Neural progenitor cell (in vitro differentiated cells): ENCODE data around the gene ELOF1. TPM values are rescaled to one million over a fixed set of nuclear protein-coding genes. Genes with fewer than 3 reads are reported as not detected.
A peak's percentile ranks its signal among the peaks of the same experiment; 100 is the strongest.

Experiments
- DNase-seq: peaks from one replicate; pipeline ENCODE4 v3.0.0-alpha.2; 2016; ENCODE audit warnings: low spot score
- H2AFZ ChIP-seq: fragments of 200-600 bp; sonication (generic); replicated peaks from 2 replicates; pipeline ENCODE4 v1.6.1; 2016; ENCODE audit warnings: antibody characterized with exemption
- H3F3A ChIP-seq: fragments of 200-600 bp; sonication (generic); 2 replicates; pipeline ENCODE4 v1.6.1; 2016; ENCODE audit warnings: antibody characterized with exemption, low read depth
- H3K27ac ChIP-seq: fragments of 200-600 bp; sonication (generic); 2 replicates; pipeline ENCODE4 v1.5.1; 2016; ENCODE audit warnings: mild to moderate bottlenecking
- H3K27me3 ChIP-seq: fragments of 200-600 bp; sonication (generic); 2 replicates; pipeline ENCODE4 v1.6.1; 2016; ENCODE audit warnings: mild to moderate bottlenecking, moderate library complexity
- H3K36me3 ChIP-seq: fragments of 200-600 bp; sonication (generic); 2 replicates; pipeline ENCODE4 v1.5.1; 2016
- H3K4me1 ChIP-seq: fragments of 200-600 bp; sonication (generic); 2 replicates; pipeline ENCODE4 v1.6.1; 2016; ENCODE audit warnings: mixed run types
- H3K4me2 ChIP-seq: fragments of 200-600 bp; sonication (generic); 2 replicates; pipeline ENCODE4 v1.6.1; 2016
- H3K4me3 ChIP-seq: fragments of 200-600 bp; sonication (generic); 2 replicates; pipeline ENCODE4 v1.5.1; 2016
- H3K79me2 ChIP-seq: fragments of 200-600 bp; sonication (generic); 2 replicates; pipeline ENCODE4 v1.6.1; 2016; ENCODE audit warnings: low read depth
- H3K9ac ChIP-seq: fragments of 200-600 bp; sonication (generic); 2 replicates; pipeline ENCODE4 v1.6.1; 2016
- H3K9me3 ChIP-seq: fragments of 200-600 bp; sonication (generic); 2 replicates; pipeline ENCODE4 v1.5.1; 2016; ENCODE audit warnings: low read depth
- H4K20me1 ChIP-seq: fragments of 200-600 bp; sonication (generic); 2 replicates; pipeline ENCODE4 v1.6.1; 2016; ENCODE audit warnings: low read depth
- H3K27ac Mint-ChIP-seq: 3 replicates; pipeline ENCODE4 v1.8.0; 2021; ENCODE audit warnings: mixed read lengths
- H3K27me3 Mint-ChIP-seq: 2 replicates; pipeline ENCODE4 v1.8.0; 2022; ENCODE audit warnings: low read depth, mild to moderate bottlenecking, inconsistent platforms, moderate library complexity, mixed read lengths; ENCODE audit not compliant: insufficient read depth
- H3K36me3 Mint-ChIP-seq: 3 replicates; pipeline ENCODE4 v1.8.0; 2021; ENCODE audit warnings: mixed read lengths
- H3K4me1 Mint-ChIP-seq: 3 replicates; pipeline ENCODE4 v1.8.0; 2021; ENCODE audit warnings: mixed read lengths
- H3K4me3 Mint-ChIP-seq: 3 replicates; pipeline ENCODE4 v1.8.0; 2021; ENCODE audit warnings: mild to moderate bottlenecking, moderate library complexity, mixed read lengths
- H3K9me3 Mint-ChIP-seq: 3 replicates; pipeline ENCODE4 v1.8.0; 2020; ENCODE audit warnings: mixed read lengths
- CTCF ChIP-seq: fragments of 200-600 bp; sonication (generic); IDR thresholded peaks from 2 replicates; pipeline ENCODE4 v1.5.1; 2017; ENCODE audit warnings: antibody characterized with exemption, mild to moderate bottlenecking
- EZH2 ChIP-seq: fragments of 200-600 bp; sonication (generic); IDR thresholded peaks from 2 replicates; pipeline ENCODE4 v1.6.1; 2017; ENCODE audit warnings: antibody characterized with exemption, mild to moderate bottlenecking, moderate library complexity
- EZH2phosphoT487 ChIP-seq: fragments of 200-600 bp; sonication (generic); IDR thresholded peaks from 2 replicates; pipeline ENCODE4 v1.6.1; 2017; ENCODE audit warnings: antibody characterized with exemption
- total RNA-seq: library from RNA; depleted of rRNA; stranded (reverse); fragments of >200 nt; gene quantifications from 2 replicates; pipeline ENCODE4 v1.2.3, GENCODE V29; 2015; ENCODE audit warnings: low replicate concordance

ELOF1 gene
- total RNA-seq, 1 donor from 2014 or later = 26.9 TPM

- Mint-ChIP-seq H3K27ac (no peak overlapping the region), H3K4me3 (peak overlapping the region; percentile 30)
- no peak for DNase-seq
Observed at GRCh38 chr19:11507370-11508078, 51.5 kb downstream of the ELOF1 start.

GRCh38 chr19:11506967-11507366 lies 52.1 kb downstream of the ELOF1 start:
- peaks cover 14% of the 10 kb centered on the region for H3K4me1 Mint-ChIP-seq
- H3K4me3 Mint-ChIP-seq = peak overlapping the region; percentile 91
- Histone ChIP-seq H3K27me3 (no peaks in the 10 kb centered on the region), H3K27ac (no peak overlapping the region), H3K4me1 (no peaks in the 10 kb centered on the region), H3K4me3 (no peak overlapping the region), H3K9ac (no peak overlapping the region), H3K4me2 (no peak overlapping the region), H3F3A (peaks cover 10% of the 10 kb centered on the region), H3K9me3 (no peaks in the 10 kb centered on the region), H2AFZ (no peak overlapping the region), H3K36me3 (no peaks in the 10 kb centered on the region), H3K79me2 (peaks cover 18% of the 10 kb centered on the region), H4K20me1 (no peaks in the 10 kb centered on the region)
- H3K36me3 Mint-ChIP-seq = peaks cover 8% of the 10 kb centered on the region
- H3K27ac Mint-ChIP-seq = no peak overlapping the region
- no peaks in the 10 kb centered on the region for H3K9me3 Mint-ChIP-seq
- no peak for DNase-seq
- peaks cover 9% of the 10 kb centered on the region for H3K27me3 Mint-ChIP-seq
- TF ChIP-seq EZH2phosphoT487 (no peak), CTCF (no peak), EZH2 (no peak)

More at GRCh38 chr19:11507370-11508078, 51.5 kb downstream of the ELOF1 start:
- Histone ChIP-seq H3K27me3 (no peaks in the 10 kb centered on the region), H3F3A (peaks cover 10% of the 10 kb centered on the region), H3K9ac (no peak overlapping the region), H3K79me2 (peaks cover 18% of the 10 kb centered on the region), H3K9me3 (no peaks in the 10 kb centered on the region), H4K20me1 (no peaks in the 10 kb centered on the region), H3K27ac (no peak overlapping the region), H3K4me1 (no peaks in the 10 kb centered on the region), H2AFZ (no peak overlapping the region), H3K4me2 (no peak overlapping the region), H3K36me3 (no peaks in the 10 kb centered on the region), H3K4me3 (no peak overlapping the region)
- Mint-ChIP-seq H3K4me1 (peaks cover 14% of the 10 kb centered on the region), H3K27me3 (peaks cover 9% of the 10 kb centered on the region), H3K36me3 (peaks cover 10% of the 10 kb centered on the region), H3K9me3 (no peaks in the 10 kb centered on the region)
- no peak for TF ChIP-seq EZH2
- TF ChIP-seq CTCF = no peak
- no peak for TF ChIP-seq EZH2phosphoT487

- H3K9me3 ChIP-seq = no peaks in the 10 kb centered on the region
Observed at GRCh38 chr19:11506101-11506555, 52.9 kb downstream of the ELOF1 start.

More at GRCh38 chr19:11506101-11506555, 52.9 kb downstream of the ELOF1 start:
- no peak for DNase-seq
- H3K4me1 Mint-ChIP-seq = peaks cover 14% of the 10 kb centered on the region
- H3K9me3 Mint-ChIP-seq = no peaks in the 10 kb centered on the region
- H3K27ac ChIP-seq = peak overlapping the region; percentile 54
- H3K4me3 ChIP-seq = peak overlapping the region; percentile 91
- H3K79me2 ChIP-seq = peaks cover 18% of the 10 kb centered on the region
- peaks cover 10% of the 10 kb centered on the region for H3F3A ChIP-seq
- peak overlapping the region; percentile 91 for H3K4me3 Mint-ChIP-seq
- no peaks in the 10 kb centered on the region for H3K4me1 ChIP-seq
- H3K36me3 ChIP-seq = no peaks in the 10 kb centered on the region
- H4K20me1 ChIP-seq = no peaks in the 10 kb centered on the region
- no peak overlapping the region for H3K27ac Mint-ChIP-seq
- H2AFZ ChIP-seq = peak overlapping the region; percentile 75
- H3K27me3 Mint-ChIP-seq = peaks cover 9% of the 10 kb centered on the region
- peak overlapping the region; percentile 28 for H3K9ac ChIP-seq
- H3K27me3 ChIP-seq = no peaks in the 10 kb centered on the region
- H3K4me2 ChIP-seq = peak overlapping the region; percentile 85
- TF ChIP-seq EZH2phosphoT487 (no peak), EZH2 (no peak), CTCF (no peak)
- peaks cover 5% of the 10 kb centered on the region for H3K36me3 Mint-ChIP-seq
